ENCODE results near the gene KIF21B.
"Not testable (repeated sequence)": the region's sequence is repeated elsewhere in the genome, so short reads cannot be mapped to it uniquely, and the experiment has no call there.

KIF21B gene

GRCh38 chr1:200935286-200935962, 88.1 kb downstream of the KIF21B start:
- DNase-seq = not testable (repeated sequence)

GRCh38 chr1:200934676-200935245, 88.8 kb downstream of the KIF21B start:
- no peak for DNase-seq

- DNase-seq = no peak
Measured at GRCh38 chr1:200931776-200932175, 91.7 kb downstream of the KIF21B start.

- not testable (repeated sequence) for DNase-seq
Measured at GRCh38 chr1:200930285-200930684, 93.2 kb downstream of the KIF21B start.

DNA sequence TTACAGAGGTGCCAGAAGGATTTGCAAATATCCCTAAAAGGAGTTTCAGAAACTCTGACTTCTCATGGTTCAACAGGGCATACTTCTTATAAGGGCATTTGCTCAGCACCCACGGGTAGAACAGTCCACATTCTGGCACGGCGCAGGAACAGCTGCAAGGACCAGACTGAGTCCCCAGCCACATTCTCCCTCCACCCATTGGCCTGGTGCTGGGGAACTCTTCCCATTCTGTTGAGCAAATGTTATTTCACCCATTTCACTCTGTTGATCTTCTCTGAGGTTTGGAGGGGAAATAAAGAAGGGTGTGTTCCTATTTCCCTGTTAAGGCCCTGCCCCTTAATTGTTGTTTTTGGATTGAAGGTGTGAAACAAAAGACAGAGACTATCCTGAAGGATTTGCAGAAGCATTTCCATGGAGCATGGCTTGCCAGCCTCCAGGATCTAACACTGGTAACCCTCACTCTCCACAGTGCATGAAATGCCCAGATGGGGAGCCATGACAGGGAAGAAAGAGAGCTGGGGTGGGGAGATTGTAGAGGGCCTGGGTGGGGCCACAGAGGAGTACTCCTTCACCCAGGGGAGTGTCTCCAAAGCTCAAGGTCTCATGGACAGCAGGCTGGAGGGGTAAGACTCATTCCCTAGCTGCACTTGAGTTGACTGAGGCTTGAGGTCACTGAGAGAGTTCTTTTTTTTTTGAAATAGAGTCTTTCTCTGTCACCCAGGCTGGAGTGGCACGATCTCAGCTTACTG, 93.8 kb downstream of the KIF21B start:
- no peak for DNase-seq

GRCh38 chr1:200925831-200926230, 97.7 kb downstream of the KIF21B start:
- no peak for DNase-seq

DNA sequence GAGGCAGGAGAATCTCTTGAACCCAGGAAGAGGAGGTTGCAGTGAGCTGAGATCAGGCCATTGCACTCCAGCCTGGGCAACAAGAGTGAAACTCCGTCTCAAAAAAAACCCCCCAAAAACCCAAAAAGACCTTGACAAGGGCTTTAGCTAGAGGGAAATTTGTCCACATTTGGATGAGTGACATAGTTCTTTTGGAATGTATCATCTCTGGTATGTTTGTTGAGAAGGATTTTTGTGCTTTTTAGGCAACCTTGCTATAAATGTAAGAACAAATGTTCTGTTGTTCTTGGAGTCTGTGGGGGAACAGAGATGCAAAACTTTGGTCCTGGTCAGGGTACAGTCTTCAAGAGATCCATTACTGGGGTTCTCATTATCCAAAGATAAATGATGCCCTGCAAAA, 99.9 kb downstream of the KIF21B start:
- DNase-seq = no peak

- no peak for DNase-seq
Measured at GRCh38 chr1:200922406-200922805, 101.1 kb downstream of the KIF21B start.

GRCh38 chr1:200921571-200922110, 101.9 kb downstream of the KIF21B start:
- no peak for DNase-seq
